Tibial nerve (tissue), 4 donors: Measurements from ENCODE around the gene SHLD1. TPM values are rescaled to one million over a fixed set of nuclear protein-coding genes. Genes with fewer than 3 reads are reported as not detected.

Experiments used
- DNase-seq, 2 donors: peaks; one replicate each; pipeline ENCODE4 v3.0.0-alpha.2; 2019; ENCODE audit warnings: low spot score in 2 of 2
- H3K27ac ChIP-seq, 4 donors: fragments of 200-600 bp; sonication (generic) in 3 of 4; one replicate each; pipeline ENCODE4 v1.5.1; 2017 to 2019; ENCODE audit warnings: mild to moderate bottlenecking in 1 of 4
- H3K27me3 ChIP-seq, 2 donors: fragments of 200-600 bp; sonication (generic) in 1 of 2; one replicate each; pipeline versions ENCODE4 v1.5.1 to v1.6.0; 2017 to 2019
- H3K36me3 ChIP-seq, 3 donors: fragments of 200-600 bp; sonication (generic); one replicate each; pipeline ENCODE4 v1.5.1; 2018 to 2019
- H3K4me1 ChIP-seq, 4 donors: fragments of 200-600 bp; sonication (generic) in 3 of 4; one replicate each; pipeline ENCODE4 v1.5.1; 2017 to 2019
- H3K4me3 ChIP-seq, 4 donors: fragments of 200-600 bp; sonication (generic) in 3 of 4; one replicate each; pipeline ENCODE4 v1.5.1; 2017 to 2019; ENCODE audit warnings: mild to moderate bottlenecking in 1 of 4, moderate library complexity in 1 of 4
- H3K9me3 ChIP-seq, 4 donors: fragments of 200-600 bp; sonication (generic) in 3 of 4; one replicate each; pipeline ENCODE4 v1.5.1; 2017 to 2019
- CTCF ChIP-seq, 5 experiments: fragments of 200-600 bp in 3 of 5; fragments of 450-650 bp in 2 of 5; sonication (generic) in 3 of 5; IDR thresholded peaks; one replicate each; pipeline ENCODE4 v1.5.1; 2016 to 2019; ENCODE audit warnings: antibody characterized with exemption in 5 of 5, mild to moderate bottlenecking in 3 of 5, moderate library complexity in 2 of 5
- EP300 ChIP-seq, 2 donors: sonication (generic); formaldehyde crosslinking; IDR thresholded peaks; one replicate each; pipeline ENCODE4 v1.6.1; 2017; ENCODE audit warnings: antibody characterized with exemption in 2 of 2, mild to moderate bottlenecking in 1 of 2
- POLR2A ChIP-seq, 2 donors: fragments of 450-650 bp; IDR thresholded peaks; one replicate each; pipeline ENCODE4 v1.6.1; 2017; ENCODE audit warnings: antibody characterized with exemption in 2 of 2, mild to moderate bottlenecking in 2 of 2, moderate library complexity in 2 of 2
- WGBS, 2 donors: methylation state at CpG; one replicate each; pipeline ENCODE4 v1.1.5; 2018; 5-methylcytosine and 5-hydroxymethylcytosine counted together
- total RNA-seq, 4 donors: library from RNA; depleted of rRNA; stranded (reverse); fragments of >200 nt; gene quantifications; one replicate each; pipeline ENCODE4 v1.1.0, GENCODE V29; 2016

The SHLD1 gene
- total RNA-seq, 4 donors from 2014 or later = 2.9 to 5.9 (median 4.0) TPM

GRCh38 chr20:5766085-5766764 is 16.0 kb downstream of the SHLD1 start:
- Histone ChIP-seq H3K36me3 (peaks cover 0 to 23% (median 0%) of the 10 kb centered on the region in 3 donors), H3K27ac (no peak overlapping the region), H3K4me3 (no peak overlapping the region), H3K9me3 (no peaks in the 10 kb centered on the region), H3K4me1 (peaks cover 0 to 4% (median 0%) of the 10 kb centered on the region in 4 donors), H3K27me3 (no peaks in the 10 kb centered on the region)
- DNase-seq = no peak
- WGBS, 2 donors = 84 to 87% methylated on average over 7 of the region's 7 CpGs
- TF ChIP-seq CTCF (IDR thresholded peaks at IDR 0.05) = no peak
- TF ChIP-seq POLR2A (IDR thresholded peaks at IDR 0.05) = no peak
- TF ChIP-seq EP300 (IDR thresholded peaks at IDR 0.05) = no peak

GRCh38 chr20:5767493-5768098 is 17.4 kb downstream of the SHLD1 start:
- no peak for TF ChIP-seq POLR2A (IDR thresholded peaks at IDR 0.05)
- TF ChIP-seq EP300 (IDR thresholded peaks at IDR 0.05) = no peak
- TF ChIP-seq CTCF (IDR thresholded peaks at IDR 0.05) = no peak
- DNase-seq = no peak
- Histone ChIP-seq H3K27me3 (no peaks in the 10 kb centered on the region), H3K9me3 (no peaks in the 10 kb centered on the region), H3K4me3 (no peak overlapping the region), H3K36me3 (peaks cover 0 to 24% (median 0%) of the 10 kb centered on the region in 3 donors), H3K4me1 (peaks cover 0 to 4% (median 0%) of the 10 kb centered on the region in 4 donors), H3K27ac (no peak overlapping the region)
- WGBS, 2 donors = 82 to 86% methylated on average over 9 of the region's 9 CpGs

- H3K27ac ChIP-seq = no peak overlapping the region
- DNase-seq = no peak
- H3K36me3 ChIP-seq = peaks cover 0 to 47% (median 0%) of the 10 kb centered on the region in 3 donors
- TF ChIP-seq CTCF (IDR thresholded peaks at IDR 0.05) (no peak), EP300 (IDR thresholded peaks at IDR 0.05) (no peak), POLR2A (IDR thresholded peaks at IDR 0.05) (no peak)
- 94 to 96% methylated on average over 3 of the region's 3 CpGs for WGBS, 2 donors
- no peaks in the 10 kb centered on the region for H3K27me3 ChIP-seq
- H3K4me3 ChIP-seq = no peak overlapping the region
- H3K9me3 ChIP-seq = no peaks in the 10 kb centered on the region
- peaks cover 0 to 4% (median 0%) of the 10 kb centered on the region in 4 donors for H3K4me1 ChIP-seq
Observed at GRCh38 chr20:5770231-5770986, 20.2 kb downstream of the SHLD1 start.

GRCh38 chr20:5770987-5771318 is 20.8 kb downstream of the SHLD1 start:
- Histone ChIP-seq H3K9me3 (no peaks in the 10 kb centered on the region), H3K27ac (no peak overlapping the region), H3K4me3 (no peak overlapping the region), H3K4me1 (peaks cover 0 to 4% (median 0%) of the 10 kb centered on the region in 4 donors), H3K27me3 (no peaks in the 10 kb centered on the region), H3K36me3 (peaks cover 0 to 50% (median 0%) of the 10 kb centered on the region in 3 donors)
- WGBS, 2 donors = 92 to 97% methylated on average over 1 of the region's 1 CpG
- TF ChIP-seq POLR2A (IDR thresholded peaks at IDR 0.05) = no peak
- no peak for TF ChIP-seq EP300 (IDR thresholded peaks at IDR 0.05)
- TF ChIP-seq CTCF (IDR thresholded peaks at IDR 0.05) = no peak
- no peak for DNase-seq

GRCh38 chr20:5772704-5773103 is 22.5 kb downstream of the SHLD1 start:
- no peak overlapping the region for H3K27ac ChIP-seq
- peaks cover 0 to 4% (median 0%) of the 10 kb centered on the region in 4 donors for H3K4me1 ChIP-seq
- WGBS, 2 donors = 78 to 82% methylated on average over 5 of the region's 5 CpGs
- no peak for DNase-seq
- no peaks in the 10 kb centered on the region for H3K9me3 ChIP-seq
- no peaks in the 10 kb centered on the region for H3K27me3 ChIP-seq
- TF ChIP-seq EP300 (IDR thresholded peaks at IDR 0.05) (no peak), POLR2A (IDR thresholded peaks at IDR 0.05) (no peak), CTCF (IDR thresholded peaks at IDR 0.05) (no peak)
- peaks cover 0 to 51% (median 0%) of the 10 kb centered on the region in 3 donors for H3K36me3 ChIP-seq
- no peak overlapping the region for H3K4me3 ChIP-seq
